ENCODE measurements around the gene SRPX2.

The SRPX2 gene

DNA sequence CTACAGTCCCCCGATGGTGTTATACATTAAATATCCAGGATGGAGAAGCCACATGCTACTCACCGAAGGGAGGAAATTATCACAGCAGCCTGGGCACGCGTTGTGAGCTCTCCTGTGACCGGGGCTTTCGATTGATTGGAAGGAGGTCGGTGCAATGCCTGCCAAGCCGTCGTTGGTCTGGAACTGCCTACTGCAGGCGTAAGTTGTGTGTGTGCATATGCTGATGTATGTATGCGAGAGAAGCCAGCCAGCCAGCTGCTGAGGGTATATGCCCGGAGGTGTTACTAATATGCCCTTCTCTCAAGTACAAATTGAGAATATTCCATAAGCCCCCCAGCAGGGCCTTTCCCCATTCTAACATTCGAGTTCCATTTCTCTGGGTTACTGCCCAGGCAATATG is 18.2 kb downstream of the SRPX2 start (continued):
- TF ChIP-seq, protein P1, sequence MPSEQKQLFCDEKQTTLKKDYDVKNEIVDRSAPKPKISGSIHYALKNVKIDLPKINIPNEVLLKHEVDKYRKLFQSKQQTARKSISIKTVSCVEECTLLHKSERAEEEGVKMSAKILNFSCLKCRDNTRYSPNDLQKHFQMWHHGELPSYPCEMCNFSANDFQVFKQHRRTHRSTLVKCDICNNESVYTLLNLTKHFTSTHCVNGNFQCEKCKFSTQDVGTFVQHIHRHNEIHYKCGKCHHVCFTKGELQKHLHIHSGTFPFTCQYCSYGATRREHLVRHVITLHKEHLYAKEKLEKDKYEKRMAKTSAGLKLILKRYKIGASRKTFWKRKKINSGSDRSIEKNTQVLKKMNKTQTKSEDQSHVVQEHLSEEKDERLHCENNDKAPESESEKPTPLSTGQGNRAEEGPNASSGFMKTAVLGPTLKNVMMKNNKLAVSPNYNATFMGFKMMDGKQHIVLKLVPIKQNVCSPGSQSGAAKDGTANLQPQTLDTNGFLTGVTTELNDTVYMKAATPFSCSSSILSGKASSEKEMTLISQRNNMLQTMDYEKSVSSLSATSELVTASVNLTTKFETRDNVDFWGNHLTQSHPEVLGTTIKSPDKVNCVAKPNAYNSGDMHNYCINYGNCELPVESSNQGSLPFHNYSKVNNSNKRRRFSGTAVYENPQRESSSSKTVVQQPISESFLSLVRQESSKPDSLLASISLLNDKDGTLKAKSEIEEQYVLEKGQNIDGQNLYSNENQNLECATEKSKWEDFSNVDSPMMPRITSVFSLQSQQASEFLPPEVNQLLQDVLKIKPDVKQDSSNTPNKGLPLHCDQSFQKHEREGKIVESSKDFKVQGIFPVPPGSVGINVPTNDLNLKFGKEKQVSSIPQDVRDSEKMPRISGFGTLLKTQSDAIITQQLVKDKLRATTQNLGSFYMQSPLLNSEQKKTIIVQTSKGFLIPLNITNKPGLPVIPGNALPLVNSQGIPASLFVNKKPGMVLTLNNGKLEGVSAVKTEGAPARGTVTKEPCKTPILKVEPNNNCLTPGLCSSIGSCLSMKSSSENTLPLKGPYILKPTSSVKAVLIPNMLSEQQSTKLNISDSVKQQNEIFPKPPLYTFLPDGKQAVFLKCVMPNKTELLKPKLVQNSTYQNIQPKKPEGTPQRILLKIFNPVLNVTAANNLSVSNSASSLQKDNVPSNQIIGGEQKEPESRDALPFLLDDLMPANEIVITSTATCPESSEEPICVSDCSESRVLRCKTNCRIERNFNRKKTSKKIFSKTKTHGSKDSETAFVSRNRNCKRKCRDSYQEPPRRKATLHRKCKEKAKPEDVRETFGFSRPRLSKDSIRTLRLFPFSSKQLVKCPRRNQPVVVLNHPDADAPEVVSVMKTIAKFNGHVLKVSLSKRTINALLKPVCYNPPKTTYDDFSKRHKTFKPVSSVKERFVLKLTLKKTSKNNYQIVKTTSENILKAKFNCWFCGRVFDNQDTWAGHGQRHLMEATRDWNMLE (tag by site-specific recombination; conservative IDR thresholded peaks at IDR 0.05; ENCODE audit: low read depth): no peak
- TF ChIP-seq ZNF521 (tag by site-specific recombination; IDR thresholded peaks at IDR 0.05): no peak
- TF ChIP-seq, protein P2, sequence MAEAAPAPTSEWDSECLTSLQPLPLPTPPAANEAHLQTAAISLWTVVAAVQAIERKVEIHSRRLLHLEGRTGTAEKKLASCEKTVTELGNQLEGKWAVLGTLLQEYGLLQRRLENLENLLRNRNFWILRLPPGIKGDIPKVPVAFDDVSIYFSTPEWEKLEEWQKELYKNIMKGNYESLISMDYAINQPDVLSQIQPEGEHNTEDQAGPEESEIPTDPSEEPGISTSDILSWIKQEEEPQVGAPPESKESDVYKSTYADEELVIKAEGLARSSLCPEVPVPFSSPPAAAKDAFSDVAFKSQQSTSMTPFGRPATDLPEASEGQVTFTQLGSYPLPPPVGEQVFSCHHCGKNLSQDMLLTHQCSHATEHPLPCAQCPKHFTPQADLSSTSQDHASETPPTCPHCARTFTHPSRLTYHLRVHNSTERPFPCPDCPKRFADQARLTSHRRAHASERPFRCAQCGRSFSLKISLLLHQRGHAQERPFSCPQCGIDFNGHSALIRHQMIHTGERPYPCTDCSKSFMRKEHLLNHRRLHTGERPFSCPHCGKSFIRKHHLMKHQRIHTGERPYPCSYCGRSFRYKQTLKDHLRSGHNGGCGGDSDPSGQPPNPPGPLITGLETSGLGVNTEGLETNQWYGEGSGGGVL (tag by site-specific recombination; IDR thresholded peaks at IDR 0.05): no peak
- no peak for TF ChIP-seq ZNF223 (tag by site-specific recombination; IDR thresholded peaks at IDR 0.05)
- no peak for TF ChIP-seq ZNF214 (tag by site-specific recombination; IDR thresholded peaks at IDR 0.05; ENCODE audit: borderline replicate concordance)

DNA sequence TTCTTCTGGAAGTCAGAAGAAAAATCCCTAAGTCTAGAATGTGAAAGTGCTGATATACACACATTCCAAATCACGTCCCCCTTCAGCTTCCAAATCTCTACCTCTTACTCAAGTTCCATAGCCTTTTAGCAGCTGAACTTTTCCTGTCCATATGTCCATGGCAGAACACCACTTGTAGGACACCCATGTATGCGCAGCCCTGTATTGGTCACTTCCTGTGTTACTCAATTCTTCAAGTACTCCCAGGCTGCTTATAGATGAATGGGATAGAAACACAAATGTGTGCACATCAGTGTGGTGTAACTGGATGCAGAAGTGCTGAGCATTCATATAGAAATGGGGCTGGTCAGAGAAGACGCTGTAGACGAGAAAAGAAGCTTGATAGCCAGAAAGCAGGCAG is 18.8 kb downstream of the SRPX2 start:
- CTCF ChIA-PET: interaction anchor here (0.6 to 2.1 kb wide), 5 partner anchors 9 to 106 kb away, joined by 3 to 16 read pairs (median 4); no protein-coding TSS in a partner anchor
- Histone ChIP-seq H3K4me3 (ENCODE audit: low read depth, low read length) (no peak overlapping the region), H3K9me3 (ENCODE audit: control insufficient read depth, insufficient read depth, low read depth, low read length) (no peaks in the 10 kb centered on the region), H3K4me1 (ENCODE audit: control insufficient read depth, insufficient read depth, low read length) (no peaks in the 10 kb centered on the region), H3K36me3 (ENCODE audit: control insufficient read depth in 2 of 2, insufficient read depth in 1 of 2, low read length in 2 of 2) (peaks cover 0 to 23% of the 10 kb centered on the region in 2 experiments; a peak in 1 of 3 replicates), H3K27ac (ENCODE audit: extremely low read depth, low read depth, low read length) (no peak overlapping the region)
- TF ChIP-seq ZSCAN23 (tag by site-specific recombination; IDR thresholded peaks at IDR 0.05): no peak
- TF ChIP-seq GFI1B (tag by site-specific recombination; IDR thresholded peaks at IDR 0.05): no peak
- TF ChIP-seq OSR2 (tag by site-specific recombination; IDR thresholded peaks at IDR 0.05): no peak
- TF ChIP-seq, protein P3, sequence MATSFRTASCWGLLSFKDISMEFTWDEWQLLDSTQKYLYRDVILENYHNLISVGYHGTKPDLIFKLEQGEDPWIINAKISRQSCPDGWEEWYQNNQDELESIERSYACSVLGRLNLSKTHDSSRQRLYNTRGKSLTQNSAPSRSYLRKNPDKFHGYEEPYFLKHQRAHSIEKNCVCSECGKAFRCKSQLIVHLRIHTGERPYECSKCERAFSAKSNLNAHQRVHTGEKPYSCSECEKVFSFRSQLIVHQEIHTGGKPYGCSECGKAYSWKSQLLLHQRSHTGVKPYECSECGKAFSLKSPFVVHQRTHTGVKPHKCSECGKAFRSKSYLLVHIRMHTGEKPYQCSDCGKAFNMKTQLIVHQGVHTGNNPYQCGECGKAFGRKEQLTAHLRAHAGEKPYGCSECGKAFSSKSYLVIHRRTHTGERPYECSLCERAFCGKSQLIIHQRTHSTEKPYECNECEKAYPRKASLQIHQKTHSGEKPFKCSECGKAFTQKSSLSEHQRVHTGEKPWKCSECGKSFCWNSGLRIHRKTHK (tag by site-specific recombination; IDR thresholded peaks at IDR 0.05): no peak
- TF ChIP-seq ZIC2 (tag by site-specific recombination; IDR thresholded peaks at IDR 0.05): no peak
- TF ChIP-seq BCL11B (tag by site-specific recombination; IDR thresholded peaks at IDR 0.05; ENCODE audit: low read depth): no peak
- no peak for TF ChIP-seq ZNF548 (tag by site-specific recombination; IDR thresholded peaks at IDR 0.05)
- POLR2A ChIA-PET: no interaction called here

DNA sequence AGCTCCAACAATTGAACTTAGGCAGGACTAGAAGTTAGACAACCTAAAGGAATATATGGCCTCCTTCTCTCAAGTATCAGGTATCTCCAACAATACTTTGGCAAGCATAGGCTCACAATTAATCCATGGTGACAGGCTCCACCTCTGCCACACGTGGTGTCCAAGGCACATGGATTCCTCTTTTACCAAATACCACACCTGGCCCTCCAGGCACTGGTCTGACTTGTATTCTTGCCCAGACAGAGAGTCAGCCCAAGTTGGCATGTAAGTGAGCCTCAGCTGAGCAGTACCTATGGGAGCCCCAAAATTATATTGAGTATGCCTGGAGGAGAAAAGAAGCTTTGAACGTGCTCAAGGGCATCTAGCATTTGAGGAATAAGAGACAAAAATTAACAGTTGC is 19.6 kb downstream of the SRPX2 start:
- no peak overlapping the region for H3K27ac ChIP-seq (ENCODE audit: extremely low read depth, low read depth, low read length)
- ChIA-PET CTCF (interaction anchor here (1.2 kb wide), 2 partner anchors 22 to 105 kb away, joined by 4 to 5 read pairs; no protein-coding TSS in a partner anchor), POLR2A (no interaction called here)
- H3K9me3 ChIP-seq (ENCODE audit: control insufficient read depth, insufficient read depth, low read depth, low read length): no peaks in the 10 kb centered on the region
- no peak overlapping the region for H3K4me3 ChIP-seq (ENCODE audit: low read depth, low read length)
- H3K36me3 ChIP-seq (ENCODE audit: control insufficient read depth in 2 of 2, insufficient read depth in 1 of 2, low read length in 2 of 2): peaks cover 0 to 23% of the 10 kb centered on the region in 2 experiments; a peak in 1 of 3 replicates
- no peaks in the 10 kb centered on the region for H3K4me1 ChIP-seq (ENCODE audit: control insufficient read depth, insufficient read depth, low read length)
- TF ChIP-seq, protein P4, sequence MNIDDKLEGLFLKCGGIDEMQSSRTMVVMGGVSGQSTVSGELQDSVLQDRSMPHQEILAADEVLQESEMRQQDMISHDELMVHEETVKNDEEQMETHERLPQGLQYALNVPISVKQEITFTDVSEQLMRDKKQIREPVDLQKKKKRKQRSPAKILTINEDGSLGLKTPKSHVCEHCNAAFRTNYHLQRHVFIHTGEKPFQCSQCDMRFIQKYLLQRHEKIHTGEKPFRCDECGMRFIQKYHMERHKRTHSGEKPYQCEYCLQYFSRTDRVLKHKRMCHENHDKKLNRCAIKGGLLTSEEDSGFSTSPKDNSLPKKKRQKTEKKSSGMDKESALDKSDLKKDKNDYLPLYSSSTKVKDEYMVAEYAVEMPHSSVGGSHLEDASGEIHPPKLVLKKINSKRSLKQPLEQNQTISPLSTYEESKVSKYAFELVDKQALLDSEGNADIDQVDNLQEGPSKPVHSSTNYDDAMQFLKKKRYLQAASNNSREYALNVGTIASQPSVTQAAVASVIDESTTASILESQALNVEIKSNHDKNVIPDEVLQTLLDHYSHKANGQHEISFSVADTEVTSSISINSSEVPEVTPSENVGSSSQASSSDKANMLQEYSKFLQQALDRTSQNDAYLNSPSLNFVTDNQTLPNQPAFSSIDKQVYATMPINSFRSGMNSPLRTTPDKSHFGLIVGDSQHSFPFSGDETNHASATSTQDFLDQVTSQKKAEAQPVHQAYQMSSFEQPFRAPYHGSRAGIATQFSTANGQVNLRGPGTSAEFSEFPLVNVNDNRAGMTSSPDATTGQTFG (tag by site-specific recombination; IDR thresholded peaks at IDR 0.05; ENCODE audit: borderline replicate concordance): no peak
- TF ChIP-seq, protein P5, sequence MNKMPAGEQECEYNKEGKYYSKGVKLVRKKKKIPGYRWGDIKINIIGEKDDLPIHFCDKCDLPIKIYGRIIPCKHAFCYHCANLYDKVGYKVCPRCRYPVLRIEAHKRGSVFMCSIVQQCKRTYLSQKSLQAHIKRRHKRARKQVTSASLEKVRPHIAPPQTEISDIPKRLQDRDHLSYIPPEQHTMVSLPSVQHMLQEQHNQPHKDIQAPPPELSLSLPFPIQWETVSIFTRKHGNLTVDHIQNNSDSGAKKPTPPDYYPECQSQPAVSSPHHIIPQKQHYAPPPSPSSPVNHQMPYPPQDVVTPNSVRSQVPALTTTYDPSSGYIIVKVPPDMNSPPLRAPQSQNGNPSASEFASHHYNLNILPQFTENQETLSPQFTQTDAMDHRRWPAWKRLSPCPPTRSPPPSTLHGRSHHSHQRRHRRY (tag by site-specific recombination; IDR thresholded peaks at IDR 0.05): no peak
- TF ChIP-seq ZNF610 (tag by site-specific recombination; IDR thresholded peaks at IDR 0.05; ENCODE audit: borderline replicate concordance): no peak
- TF ChIP-seq ZNF37A (tag by site-specific recombination; IDR thresholded peaks at IDR 0.05): no peak
- no peak for TF ChIP-seq ZBTB21 (tag by site-specific recombination; IDR thresholded peaks at IDR 0.05)
- no peak for TF ChIP-seq TCF7L2 (IDR thresholded peaks at IDR 0.05; ENCODE audit: borderline replicate concordance, low read depth, low read length)

Data from HEK293 (cell line).